ENCODE data around the gene RAD51C. TPM values are rescaled to one million over a fixed set of nuclear protein-coding genes. Genes with fewer than 3 reads are reported as not detected.

RAD51C gene
- total RNA-seq, 1 donor from 2014 or later, result 73.6 TPM

DNA sequence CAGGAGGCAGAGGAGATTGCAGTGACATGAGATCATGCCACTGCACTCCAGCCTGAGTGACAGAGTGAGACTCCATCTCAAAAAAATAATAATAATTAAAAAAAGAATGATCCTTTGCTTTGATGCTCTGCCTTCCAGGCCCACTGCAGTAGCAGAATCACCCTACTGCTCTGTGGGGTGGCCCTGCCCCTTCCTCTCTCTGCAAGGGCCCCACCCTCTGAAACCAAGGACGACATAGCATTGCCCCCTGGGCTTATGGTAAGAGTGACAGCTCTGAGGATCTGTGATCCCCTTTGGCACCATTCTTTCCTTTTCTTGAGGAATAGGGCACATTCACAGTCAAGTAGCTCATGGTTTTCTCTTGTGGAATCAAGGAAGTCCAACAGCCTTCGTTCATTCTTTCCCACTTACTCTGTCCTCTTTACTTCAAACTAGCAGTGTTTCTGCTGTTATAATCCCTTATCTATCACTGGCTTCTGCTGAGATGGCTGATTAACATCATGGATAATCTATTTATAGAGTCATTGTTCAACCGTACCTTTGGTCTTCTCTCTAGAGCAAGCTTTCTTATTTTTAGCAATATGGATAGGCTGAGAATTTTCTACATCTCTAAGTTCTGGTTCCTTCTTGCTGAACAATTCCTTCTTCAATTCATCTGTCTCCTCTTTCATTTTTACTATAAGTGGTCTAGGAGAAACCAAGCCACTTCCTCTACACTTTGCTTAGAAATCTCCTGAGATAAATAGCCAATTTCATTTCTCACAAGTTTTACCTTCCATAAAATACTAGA is 14.1 kb downstream of the RAD51C start:
- H3K4me3 ChIP-seq (ENCODE audit: low read depth, low read length), result no peak overlapping the region
- DNase-seq (ENCODE audit: low read depth), result no peak
- TF ChIP-seq, protein P1, sequence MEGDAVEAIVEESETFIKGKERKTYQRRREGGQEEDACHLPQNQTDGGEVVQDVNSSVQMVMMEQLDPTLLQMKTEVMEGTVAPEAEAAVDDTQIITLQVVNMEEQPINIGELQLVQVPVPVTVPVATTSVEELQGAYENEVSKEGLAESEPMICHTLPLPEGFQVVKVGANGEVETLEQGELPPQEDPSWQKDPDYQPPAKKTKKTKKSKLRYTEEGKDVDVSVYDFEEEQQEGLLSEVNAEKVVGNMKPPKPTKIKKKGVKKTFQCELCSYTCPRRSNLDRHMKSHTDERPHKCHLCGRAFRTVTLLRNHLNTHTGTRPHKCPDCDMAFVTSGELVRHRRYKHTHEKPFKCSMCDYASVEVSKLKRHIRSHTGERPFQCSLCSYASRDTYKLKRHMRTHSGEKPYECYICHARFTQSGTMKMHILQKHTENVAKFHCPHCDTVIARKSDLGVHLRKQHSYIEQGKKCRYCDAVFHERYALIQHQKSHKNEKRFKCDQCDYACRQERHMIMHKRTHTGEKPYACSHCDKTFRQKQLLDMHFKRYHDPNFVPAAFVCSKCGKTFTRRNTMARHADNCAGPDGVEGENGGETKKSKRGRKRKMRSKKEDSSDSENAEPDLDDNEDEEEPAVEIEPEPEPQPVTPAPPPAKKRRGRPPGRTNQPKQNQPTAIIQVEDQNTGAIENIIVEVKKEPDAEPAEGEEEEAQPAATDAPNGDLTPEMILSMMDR (conservative IDR thresholded peaks at IDR 0.05; ENCODE audit: low read depth, low read length), result no peak

DNA sequence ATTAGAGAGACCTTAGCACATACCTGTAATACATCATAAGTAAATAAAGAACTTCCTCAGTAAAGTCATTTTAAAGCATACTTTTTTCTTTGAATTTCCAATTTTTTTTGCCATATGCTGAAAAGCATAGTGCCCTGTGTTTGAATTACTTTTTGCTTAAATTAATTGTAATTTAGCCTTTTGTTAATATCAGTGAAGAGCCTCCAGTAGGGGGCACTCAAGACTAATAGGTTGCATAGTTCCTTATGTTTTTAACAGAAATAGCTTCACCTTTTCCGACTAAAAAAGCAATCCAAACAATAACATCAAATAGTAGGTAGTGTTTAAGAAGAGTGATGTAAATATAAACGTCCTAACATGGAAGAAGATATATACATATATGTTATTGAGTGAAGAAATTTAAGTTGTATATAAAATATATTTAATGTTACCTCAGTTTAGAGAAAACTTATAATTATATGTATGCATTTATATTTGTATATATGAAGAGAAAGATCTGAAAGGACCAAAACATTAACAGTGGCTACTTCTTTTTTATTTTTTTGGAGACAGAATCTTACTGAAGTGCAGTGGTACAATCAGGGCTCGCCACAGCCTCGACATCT is 18.6 kb downstream of the RAD51C start:
- TF ChIP-seq, protein P1 (conservative IDR thresholded peaks at IDR 0.05; ENCODE audit: low read depth, low read length), result peak; percentile 78
- peak; percentile 15 for DNase-seq (ENCODE audit: low read depth)
- H3K4me3 ChIP-seq (ENCODE audit: low read depth, low read length), result no peak overlapping the region

GRCh38 chr17:58722274-58722673 is 29.9 kb downstream of the RAD51C start:
- DNase-seq (ENCODE audit: low read depth), result no peak
- TF ChIP-seq, protein P1 (conservative IDR thresholded peaks at IDR 0.05; ENCODE audit: low read depth, low read length), result no peak
- no peak overlapping the region for H3K4me3 ChIP-seq (ENCODE audit: low read depth, low read length)

- no peak for DNase-seq (ENCODE audit: low read depth)
- TF ChIP-seq, protein P1 (conservative IDR thresholded peaks at IDR 0.05; ENCODE audit: low read depth, low read length), result no peak
- no peak overlapping the region for H3K4me3 ChIP-seq (ENCODE audit: low read depth, low read length)
These were observed 30.3 kb downstream of the RAD51C start for GRCh38 chr17:58722696-58723095.

GRCh38 chr17:58728798-58729197 is 36.4 kb downstream of the RAD51C start:
- TF ChIP-seq, protein P1 (conservative IDR thresholded peaks at IDR 0.05; ENCODE audit: low read depth, low read length), result no peak
- no peak overlapping the region for H3K4me3 ChIP-seq (ENCODE audit: low read depth, low read length)
- DNase-seq (ENCODE audit: low read depth), result no peak

DNA sequence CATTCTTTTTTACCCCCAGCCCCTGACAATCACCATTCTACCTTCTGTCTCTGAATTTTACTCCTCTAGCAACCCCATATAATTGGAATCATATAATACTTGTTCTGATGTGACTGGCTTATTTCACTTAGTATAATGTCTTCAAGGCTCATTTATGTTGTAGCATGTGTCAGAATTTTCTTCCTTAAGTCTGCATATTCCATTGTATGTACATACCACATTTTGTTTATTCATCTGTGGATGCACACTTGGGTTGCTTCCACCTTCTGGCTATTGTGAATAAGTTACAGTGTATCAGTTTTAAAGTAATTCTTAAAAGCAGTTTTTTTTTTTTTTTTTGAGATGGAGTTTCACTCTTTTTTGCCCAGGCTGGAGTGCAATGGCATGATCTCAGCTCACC is 38.5 kb downstream of the RAD51C start:
- no peak overlapping the region for H3K4me3 ChIP-seq (ENCODE audit: low read depth, low read length)
- DNase-seq (ENCODE audit: low read depth), result no peak
- TF ChIP-seq, protein P1 (conservative IDR thresholded peaks at IDR 0.05; ENCODE audit: low read depth, low read length), result no peak
